SKM-1 treated with dmso at 0.1 percent for 144 hours (cell line): Measurements from ENCODE around the gene SLC38A8.
A peak's percentile ranks its signal among the peaks of the same experiment; 100 is the strongest.

Source experiments
- DNase-seq: peaks from one replicate; lab custom pipeline; 2025; ENCODE audit not compliant: unreplicated experiment; lab: John Stamatoyannopoulos, UW

The SLC38A8 gene

GRCh38 chr16:84049403-84050060 is 6.9 kb upstream of the SLC38A8 start:
- no peak for DNase-seq

GRCh38 chr16:84048871-84049270 is 6.3 kb upstream of the SLC38A8 start:
- no peak for DNase-seq

- no peak for DNase-seq
Measured at GRCh38 chr16:84048270-84048669, 5.7 kb upstream of the SLC38A8 start.

- DNase-seq: no peak
Measured at GRCh38 chr16:84047626-84048025, 5.0 kb upstream of the SLC38A8 start.

DNA sequence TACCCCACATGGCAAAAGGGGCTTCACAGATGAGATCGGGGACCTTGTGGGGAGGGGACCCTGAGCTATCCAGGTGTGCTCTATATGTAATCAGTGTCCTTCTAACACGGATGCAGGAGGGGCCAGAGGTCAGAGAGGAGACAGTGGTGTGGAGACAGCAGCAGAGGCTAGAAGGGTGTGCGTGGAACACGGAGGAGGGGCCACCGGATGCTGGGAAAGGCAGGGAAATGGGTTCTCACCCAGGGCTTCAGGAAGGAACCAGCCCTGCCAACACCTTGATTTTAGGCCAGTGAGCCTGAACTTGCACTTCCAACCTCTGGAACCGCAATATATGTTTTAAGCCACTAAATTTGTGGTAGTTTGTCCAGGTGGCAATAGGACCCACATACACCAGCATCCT is 4.6 kb upstream of the SLC38A8 start:
- DNase-seq: no peak

GRCh38 chr16:84045818-84046470 is 3.3 kb upstream of the SLC38A8 start:
- no peak for DNase-seq

- no peak for DNase-seq
Measured at GRCh38 chr16:84045001-84045817, 2.6 kb upstream of the SLC38A8 start.

- DNase-seq: peak; percentile 14
Measured at GRCh38 chr16:84044118-84044488, 1.5 kb upstream of the SLC38A8 start.

DNA sequence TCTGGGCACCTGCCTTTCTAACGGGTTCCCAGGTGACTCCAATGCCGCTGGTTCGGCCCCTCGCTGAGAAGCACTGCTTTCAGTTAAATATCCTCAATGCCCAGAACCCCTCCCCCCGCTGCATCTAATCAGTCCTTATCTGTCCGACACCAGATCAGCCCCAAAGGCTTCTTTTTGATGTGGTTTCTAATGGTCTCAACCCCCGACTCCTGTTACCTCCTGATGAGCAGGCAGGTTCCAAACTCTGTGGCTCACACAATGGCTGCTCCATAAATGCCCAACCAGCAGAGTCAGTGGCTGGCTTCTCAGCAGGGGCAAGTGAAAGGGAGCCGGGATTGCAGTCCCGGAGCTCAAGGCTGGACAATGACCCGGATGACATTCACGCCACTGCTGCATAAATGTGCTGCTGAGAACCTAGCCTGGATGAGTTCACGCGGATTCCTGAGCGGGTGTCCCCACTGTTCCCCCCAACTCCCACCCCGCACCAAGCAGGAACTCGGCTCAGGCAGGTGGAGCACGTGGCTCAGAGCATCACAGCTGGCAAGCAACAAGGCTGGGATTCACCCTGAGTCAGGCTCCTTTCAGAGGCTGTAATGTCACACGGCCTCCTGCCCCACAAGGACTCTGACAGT is 1.0 kb upstream of the SLC38A8 start:
- no peak for DNase-seq

DNA sequence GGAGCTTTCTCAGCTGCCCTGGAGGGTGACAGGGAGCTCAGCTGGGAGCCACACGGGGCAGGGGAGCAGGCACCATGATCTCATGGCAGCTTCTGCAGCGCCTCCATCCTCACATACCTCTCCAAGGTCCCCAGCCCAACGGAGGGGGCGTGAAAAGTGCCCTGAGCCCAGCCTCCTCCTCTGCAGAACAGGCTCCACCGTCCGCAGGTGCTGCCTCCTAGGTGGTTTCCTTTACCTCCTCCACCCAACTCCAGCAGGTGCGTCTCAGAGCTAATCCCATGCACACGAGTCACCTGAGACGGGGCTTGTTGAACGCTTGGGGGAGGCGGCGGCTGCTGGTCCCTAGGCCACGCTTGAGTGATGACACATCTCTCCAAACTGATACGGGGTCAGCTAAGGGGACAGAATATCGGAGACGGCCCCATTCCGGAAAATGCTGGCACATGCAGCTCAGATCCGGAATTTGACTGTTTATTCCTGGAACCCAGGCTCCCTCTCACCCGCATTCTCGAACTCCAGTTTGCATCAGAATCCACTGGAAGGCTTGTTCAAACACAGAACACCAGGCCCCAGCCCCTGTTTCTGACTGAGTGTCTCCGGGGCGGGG is 387 bp upstream of the SLC38A8 start:
- no peak for DNase-seq

GRCh38 chr16:84041881-84042280 is 714 bp downstream of the SLC38A8 start:
- DNase-seq: no peak

GRCh38 chr16:84040823-84041820 is 1.5 kb downstream of the SLC38A8 start:
- DNase-seq: no peak

GRCh38 chr16:84040226-84040822 is 2.3 kb downstream of the SLC38A8 start:
- no peak for DNase-seq

- DNase-seq: no peak
Measured at GRCh38 chr16:84039696-84040095, 2.9 kb downstream of the SLC38A8 start.

GRCh38 chr16:84038469-84038868 is 4.1 kb downstream of the SLC38A8 start:
- no peak for DNase-seq

DNA sequence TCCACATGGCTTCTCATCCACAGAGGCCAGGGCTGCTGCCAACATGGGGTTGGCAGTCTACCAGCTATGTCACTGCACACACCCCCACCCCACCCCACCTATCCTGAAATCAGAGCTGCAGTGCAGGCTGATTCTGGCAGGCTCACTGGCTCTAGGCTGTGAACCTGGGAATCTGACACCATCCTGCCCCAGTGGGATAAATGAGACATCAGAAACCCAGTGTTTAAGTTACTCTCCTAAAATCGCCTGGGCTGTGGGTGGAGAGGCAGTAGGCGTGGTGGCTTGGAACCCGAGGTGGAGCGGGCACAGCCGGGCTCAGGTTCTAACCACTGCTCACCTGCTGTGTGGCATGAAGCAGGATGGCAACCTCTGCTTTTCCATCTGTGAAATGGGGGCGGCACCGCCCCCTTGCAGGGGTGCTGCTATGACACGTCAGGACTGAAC is 5.6 kb downstream of the SLC38A8 start:
- no peak for DNase-seq

- DNase-seq: no peak
Measured at GRCh38 chr16:84036131-84036530, 6.5 kb downstream of the SLC38A8 start.

- no peak for DNase-seq
Measured at GRCh38 chr16:84034516-84034915, 8.1 kb downstream of the SLC38A8 start.
